ENCODE results near the gene LIMK2. TPM values are rescaled to one million over a fixed set of nuclear protein-coding genes. Genes with fewer than 3 reads are reported as not detected.
"Not testable (repeated sequence)": the region's sequence is repeated elsewhere in the genome, so short reads cannot be mapped to it uniquely, and the experiment has no call there.

Gene LIMK2
- total RNA-seq, 1 donor from 2014 or later: 51.1 TPM

DNA sequence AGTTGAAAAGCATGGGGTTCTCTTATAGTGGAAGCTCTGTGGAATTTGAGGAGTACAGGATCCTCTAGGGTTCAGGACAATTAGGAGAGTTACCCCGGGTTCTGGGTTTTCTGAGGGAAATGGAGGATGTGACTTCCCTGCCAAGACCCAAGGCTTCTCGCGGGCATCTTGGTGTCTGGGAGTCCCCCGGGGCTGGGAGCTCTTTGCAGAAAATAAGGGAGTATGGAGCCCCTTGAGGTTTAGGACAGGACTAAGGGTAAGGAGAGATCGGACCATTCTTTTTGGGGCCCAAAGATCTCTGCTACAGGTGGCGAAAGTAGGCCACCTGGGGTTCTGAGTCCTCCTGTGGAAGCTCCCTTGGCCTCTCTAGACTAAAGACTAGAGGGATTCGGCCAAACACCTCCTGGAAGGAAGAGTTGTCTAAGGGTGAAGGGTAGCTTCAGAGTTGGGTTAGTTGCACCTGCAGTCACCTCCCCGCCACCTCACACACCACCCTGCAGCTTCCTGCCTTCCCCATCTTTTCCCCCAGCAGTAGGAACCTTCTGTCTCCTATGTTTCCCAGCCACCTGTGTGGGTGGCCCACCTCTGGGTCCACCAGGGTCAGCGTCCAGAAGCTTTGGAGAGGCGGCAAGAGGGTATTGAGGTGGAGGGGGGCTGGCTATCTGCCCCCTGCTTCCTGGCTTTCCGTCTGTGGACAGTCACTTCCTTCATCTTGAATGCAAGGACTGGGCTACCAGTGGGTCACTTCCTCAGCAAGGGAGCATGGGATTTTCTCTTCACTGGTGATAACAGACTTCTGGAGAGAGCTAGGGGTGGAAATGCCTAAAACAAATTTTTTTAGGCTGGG lies 908 bp downstream of the LIMK2 start:
- no peak for DNase-seq

DNA sequence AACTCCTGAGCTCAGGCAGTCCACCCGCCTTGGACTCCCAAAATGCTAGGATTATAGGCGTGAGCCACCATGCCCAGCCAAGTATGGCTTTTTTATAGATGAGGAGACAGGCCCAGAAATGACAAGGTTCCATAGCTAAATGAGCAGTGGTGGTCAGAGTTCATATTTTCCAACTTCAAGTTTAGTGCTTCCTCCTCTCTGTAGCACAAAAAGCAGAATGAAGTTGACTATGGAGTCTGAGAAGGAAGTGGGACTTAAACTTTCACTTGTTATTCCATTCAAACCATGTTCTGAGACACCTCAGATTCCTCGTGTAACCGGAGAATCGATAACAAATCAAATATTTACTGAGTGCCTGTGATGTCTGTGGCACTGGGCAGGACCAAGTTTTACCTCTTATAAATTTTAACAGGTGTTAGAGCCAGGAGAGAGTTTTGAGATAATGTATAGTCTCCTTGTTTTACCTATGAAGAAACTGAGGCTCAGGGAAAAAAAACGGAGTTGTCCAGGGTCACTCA lies 3.0 kb downstream of the LIMK2 start:
- no peak for DNase-seq

DNA sequence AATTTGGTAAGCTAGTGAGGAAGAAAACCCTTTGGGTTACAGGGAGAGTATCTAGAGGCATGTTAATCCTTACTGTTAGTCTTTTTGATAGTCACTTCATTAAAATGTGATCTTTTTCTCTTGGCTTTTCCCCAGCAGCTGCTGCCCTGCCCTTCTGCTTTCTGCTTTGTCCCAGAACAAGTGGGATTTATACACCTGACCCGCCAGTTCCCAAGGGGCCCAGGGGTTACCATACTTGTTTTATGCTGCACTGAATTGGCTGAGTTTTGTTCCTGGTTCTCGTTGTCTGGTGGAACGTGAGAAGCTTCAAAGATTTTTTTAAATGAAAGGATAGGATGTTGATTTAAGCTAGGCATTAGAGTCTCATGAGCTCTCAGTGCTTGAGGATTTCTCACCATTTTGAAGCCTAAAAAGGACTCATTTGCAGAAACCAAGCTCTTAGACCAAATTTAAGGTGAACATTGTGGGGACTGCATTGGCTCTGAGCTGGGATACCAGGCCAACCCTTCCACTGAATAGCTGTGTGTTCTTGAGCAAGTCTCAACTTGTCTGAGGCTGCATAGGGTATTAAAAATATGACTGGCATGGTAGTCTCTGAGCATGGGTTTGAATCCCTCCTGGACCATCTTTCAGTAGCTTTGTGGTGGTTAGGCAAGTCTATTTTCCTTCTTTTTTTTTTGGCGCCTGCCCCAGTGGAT lies 6.6 kb downstream of the LIMK2 start:
- DNase-seq: no peak

DNA sequence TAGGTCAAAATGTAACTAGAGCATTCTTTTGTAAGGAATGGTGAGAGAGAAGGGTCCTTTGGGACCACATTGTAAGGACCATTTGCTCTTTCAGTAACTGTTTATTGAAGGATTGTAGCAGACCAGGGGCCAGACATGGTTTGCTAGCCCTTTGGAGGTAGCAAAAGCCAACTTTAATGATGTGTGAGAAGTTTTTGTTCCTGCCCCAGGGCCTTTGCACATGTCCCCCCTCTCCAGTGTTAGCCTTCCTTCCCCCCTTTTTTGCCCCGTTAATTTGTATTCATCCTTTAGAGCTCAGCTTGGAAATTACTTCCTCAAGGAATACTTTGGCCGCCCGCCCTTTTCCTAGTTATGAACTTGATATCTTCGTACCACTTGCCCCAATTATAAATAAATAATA lies 9.0 kb downstream of the LIMK2 start:
- no peak for DNase-seq

DNA sequence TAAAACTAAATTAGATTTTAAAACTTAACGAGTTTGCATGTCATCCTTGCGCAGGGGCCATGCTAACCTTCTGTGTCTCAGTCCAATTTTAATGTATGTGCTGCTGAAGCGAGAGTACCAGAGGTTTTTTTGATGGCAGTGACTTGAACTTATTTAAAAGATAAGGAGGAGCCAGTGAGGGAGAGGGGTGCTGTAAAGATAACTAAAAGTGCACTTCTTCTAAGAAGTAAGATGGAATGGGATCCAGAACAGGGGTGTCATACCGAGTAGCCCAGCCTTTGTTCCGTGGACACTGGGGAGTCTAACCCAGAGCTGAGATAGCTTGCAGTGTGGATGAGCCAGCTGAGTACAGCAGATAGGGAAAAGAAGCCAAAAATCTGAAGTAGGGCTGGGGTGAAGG lies 10.6 kb downstream of the LIMK2 start:
- no peak for DNase-seq

DNA sequence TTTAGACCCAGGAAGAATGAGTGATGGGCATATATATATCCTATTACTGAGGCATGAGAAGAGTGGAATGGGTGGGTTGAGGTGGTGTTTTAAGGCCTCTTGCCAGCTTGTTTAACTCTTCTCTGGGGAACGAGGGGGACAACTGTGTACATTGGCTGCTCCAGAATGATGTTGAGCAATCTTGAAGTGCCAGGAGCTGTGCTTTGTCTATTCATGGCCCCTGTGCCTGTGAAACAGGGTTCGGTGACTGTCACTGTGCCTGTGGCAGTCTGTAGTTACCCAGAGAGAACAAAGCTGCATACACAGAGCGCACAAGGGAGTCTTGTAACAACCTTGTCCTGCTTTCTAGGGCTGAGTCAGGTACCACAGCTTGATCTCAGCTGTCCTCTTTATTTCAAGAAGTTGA lies 11.7 kb downstream of the LIMK2 start:
- DNase-seq: no peak

DNA sequence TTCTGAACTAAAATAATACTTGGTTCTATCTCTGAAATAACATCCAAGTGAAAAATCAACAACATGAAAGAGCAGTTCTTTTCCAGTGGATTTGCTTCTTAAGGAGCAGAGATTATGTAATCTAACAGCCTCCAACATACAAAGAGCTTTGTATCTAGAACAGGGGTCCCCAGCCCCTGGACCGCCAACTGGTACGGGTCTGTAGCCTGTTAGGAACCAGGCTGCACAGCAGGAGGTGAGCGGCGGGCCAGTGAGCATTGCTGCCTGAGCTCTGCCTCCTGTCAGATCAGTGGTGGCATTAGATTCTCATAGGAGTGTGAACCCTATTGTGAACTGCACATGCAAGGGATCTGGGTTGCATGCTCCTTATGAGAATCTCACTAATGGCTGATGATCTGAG lies 12.6 kb downstream of the LIMK2 start:
- DNase-seq: not testable (repeated sequence)

DNA sequence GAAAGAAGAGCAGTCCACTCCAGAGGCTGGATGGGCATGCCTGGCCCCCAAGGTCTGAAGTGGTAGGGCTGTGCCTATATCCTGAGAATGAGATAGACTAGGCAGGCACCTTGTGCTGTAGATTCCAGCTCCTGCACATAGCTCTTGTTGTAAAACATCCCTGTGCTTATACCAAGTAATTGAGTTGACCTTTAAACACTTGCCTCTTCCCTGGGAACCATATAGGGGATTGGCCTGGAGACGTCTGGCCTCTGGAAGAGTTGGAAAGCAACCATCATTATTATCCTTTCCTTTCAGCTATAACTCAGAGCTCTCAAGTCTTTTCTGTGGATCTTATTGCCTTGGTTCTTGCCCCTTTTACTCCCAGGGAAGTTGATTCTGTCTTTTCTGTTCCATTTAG lies 15.1 kb downstream of the LIMK2 start:
- DNase-seq: no peak

DNA sequence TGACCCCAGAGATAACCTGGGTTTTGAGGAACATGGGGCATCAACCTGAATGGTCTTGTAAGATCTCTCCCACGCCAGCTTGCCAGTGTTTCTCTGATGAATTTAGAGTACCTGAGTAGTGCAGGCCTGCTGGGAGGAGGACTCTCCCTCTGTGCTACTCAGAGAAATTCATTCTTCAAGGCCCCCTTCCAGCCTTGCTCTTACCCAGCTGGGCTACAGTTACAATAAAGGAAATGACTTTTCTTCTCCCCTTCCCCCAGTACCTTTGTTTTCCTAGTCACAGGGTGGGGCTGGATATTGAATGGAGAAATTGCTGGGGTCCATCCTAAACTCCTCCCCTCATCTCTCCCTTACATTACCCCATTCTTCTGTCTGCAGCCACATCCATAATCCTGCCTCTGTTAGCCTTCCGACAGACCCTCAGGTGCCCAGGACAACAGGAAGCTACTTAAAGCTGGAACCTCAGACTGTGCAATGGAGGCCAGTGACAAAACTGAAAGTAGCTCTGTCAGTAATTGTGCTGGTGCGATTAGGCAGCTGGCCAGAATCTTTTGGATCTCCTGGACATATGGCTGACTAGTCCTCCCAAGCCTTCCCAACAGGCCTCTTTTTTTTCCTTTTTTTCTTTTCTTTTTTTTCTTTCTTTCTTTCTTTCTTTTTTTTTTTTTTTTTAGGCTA lies 17.4 kb downstream of the LIMK2 start:
- peak; percentile 60 for DNase-seq

DNA sequence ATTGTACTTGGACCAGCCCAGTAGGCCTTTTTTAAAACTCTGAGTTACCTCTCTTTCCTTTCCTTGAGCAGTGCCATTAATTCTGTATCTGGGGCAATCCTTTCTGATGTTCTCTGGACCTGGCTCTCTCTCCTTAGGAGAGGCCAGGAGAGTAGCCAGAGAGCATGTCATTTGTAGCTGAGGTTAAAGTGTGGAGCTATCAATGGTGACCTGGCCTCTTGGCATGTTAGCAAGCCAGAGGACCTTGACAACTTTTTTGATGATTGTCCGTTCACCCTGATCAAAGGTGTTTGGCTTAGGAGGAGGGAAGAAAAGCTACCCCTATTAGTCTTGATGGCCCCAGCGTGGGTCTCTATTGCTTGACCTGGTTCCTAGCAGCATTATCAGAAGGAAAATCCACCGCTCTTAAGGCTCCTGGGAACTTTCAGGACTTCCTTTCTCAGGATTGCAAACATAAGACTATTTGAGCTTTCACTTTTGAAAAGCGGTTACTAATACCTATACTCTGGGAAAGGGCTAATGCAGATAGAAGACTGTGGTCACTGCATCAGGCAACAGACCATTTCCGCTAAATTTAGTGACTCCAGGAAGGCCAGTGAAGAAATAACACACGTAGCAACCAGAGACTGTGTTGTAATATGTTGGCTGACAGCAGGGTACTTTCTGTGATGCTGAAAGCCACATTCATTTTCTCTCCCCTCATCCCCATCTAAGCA lies 18.2 kb downstream of the LIMK2 start:
- no peak for DNase-seq

DNA sequence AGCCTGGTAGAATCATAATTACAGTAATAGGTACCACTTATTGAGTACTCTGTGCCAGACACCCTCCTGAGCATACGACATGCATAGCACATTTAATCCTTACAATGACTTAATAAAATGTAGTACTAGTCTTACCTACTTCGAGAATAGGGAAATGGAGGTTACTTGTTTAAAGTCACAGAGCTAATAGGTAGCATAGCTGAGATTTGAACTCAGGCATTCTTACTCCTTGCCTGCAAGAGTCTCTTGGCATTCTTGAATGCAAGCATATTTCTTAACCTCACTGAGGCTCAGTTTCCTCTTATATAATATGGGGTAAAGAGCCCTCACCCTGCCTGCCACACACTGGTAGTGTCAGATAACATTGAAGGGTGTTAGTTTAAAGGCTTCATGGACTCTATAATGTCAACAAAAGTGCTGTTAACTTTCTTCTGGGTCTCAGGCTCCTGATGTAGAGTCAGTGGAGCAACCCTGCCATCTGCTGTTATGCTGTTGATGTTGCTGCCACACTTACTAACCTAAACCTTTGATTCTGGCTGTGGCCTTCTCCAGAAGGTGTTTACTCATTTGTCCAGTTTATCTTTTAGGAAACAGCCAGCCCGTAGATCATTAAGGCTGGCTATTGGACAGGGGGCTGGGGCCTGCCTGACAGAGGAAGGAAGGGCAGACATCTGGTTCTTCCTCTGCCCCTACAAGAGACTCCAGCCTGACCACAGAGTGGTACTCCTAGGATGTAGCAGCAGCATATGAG lies 18.9 kb downstream of the LIMK2 start:
- DNase-seq: peak; percentile 71

DNA sequence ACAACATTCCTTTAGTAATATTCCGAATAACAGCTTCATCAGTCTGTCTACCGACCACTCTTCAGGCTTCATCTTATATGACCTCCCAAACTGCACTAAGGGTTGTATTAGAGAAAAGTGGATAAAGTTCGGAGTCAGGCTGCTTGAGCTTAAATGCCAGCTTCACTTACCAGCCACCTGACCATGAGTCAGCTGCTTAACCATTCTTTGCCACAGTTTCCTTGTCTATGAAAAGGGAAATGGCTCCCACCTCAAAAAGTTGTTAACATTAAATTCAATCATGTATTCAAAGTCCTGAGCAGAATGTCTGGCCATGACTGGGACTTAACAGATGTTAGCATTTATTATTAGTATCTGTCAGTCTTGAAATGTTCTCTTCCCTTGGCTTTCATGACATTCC lies 20.9 kb downstream of the LIMK2 start:
- DNase-seq: no peak

DNA sequence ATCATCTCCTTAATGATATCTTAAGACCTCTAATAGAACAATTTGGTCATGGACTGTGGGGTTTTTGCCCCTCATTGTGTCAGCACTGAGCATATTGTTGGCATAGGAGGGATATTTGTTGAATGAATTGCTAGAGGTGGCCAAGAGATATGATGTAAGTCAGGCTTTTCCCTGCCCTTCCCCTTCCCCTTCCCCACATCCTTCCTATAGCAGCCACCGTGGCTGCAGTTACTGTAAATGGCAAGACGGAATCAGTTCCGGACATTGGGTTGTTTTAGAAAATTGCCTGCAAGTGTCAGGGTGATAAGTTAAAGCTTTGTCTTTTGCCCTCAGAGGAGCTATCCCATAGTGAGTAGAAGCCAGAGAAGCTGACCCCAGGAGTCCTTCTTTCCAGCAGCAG lies 23.0 kb downstream of the LIMK2 start:
- DNase-seq: no peak

DNA sequence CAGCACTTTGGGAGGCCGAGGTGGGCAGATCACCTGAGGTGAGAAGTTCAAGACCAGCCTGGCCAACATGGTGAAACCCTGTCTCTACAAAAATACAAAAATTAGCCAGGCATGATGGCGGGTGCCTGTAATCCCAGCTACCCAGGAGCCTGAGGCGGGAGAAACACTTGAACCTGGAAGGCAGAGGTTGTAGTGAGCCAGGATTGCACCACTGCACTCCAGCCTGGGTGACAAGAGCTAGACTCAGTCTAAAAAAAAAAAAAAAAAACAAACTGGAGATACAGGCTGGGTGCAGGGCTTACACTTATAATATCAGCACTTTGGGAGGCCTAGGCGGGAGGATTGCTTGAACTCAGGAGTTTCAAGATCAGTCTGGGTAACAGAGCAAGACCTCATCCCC lies 23.9 kb downstream of the LIMK2 start:
- not testable (repeated sequence) for DNase-seq

DNA sequence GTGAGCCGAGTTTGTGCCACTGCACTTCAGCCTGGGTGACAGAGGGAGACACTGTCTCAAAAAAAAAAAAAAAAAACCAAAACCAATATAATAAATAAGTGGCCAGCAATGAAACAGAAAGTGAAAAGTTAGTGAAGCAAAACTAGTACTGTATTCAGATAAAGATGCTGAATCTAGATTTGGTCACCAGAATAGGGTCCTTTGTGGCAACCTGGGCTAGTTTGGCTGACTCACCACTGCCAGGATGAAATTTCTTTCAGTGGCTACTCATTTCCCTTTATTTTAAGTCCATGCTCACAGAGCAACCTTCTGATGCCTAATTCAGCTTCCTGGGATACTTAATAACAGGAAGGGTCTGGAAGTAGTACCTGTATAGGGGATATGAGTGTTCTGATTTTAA lies 26.0 kb downstream of the LIMK2 start:
- no peak for DNase-seq

DNA sequence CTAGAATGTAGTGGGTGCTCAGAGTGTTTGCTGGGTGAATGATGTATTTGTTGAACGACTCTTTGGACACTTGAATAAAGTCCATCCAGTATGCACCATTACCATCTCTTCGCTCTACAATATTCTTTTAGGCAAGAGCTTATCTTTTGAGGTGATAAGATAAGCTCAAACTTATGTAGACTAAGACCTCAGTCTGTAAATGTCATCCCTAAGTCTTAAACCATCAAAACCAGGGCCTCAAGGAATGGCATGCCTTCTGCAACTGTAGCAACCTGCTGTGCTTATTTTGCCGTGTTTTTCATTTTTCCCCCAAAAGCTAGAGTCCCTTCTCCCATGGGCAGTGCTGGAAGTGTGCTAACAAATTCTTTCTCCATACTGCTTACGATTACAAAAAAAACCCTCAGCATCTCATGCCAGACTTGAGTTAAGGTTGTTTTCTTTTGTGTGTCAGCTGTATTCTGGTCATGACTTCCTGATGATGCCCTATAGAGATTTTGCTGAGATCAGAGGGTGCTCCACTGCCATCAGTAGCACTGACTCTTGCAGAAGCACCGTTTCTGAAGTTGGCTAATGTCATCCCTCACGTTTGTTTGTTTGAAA lies 27.8 kb downstream of the LIMK2 start:
- DNase-seq: no peak

DNA sequence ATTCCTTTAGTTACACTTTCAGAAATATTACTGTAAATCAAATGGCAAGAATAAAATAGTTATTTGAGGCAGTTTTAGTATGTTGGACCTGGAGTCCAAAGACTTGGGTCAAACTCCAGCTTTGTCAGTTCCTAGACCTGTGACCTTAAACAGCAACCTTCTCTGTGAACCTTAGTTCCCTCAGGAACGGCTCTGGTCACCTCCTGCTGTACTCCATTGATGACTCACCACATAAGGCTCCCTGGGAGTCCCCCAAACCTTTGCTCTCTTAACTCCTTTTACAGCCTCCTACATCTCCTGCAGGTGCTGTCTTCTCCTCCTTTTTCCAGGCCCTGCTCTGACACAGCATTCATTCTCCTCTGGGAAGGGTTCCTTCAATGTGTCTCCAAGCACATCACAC lies 29.1 kb downstream of the LIMK2 start:
- DNase-seq: no peak

DNA sequence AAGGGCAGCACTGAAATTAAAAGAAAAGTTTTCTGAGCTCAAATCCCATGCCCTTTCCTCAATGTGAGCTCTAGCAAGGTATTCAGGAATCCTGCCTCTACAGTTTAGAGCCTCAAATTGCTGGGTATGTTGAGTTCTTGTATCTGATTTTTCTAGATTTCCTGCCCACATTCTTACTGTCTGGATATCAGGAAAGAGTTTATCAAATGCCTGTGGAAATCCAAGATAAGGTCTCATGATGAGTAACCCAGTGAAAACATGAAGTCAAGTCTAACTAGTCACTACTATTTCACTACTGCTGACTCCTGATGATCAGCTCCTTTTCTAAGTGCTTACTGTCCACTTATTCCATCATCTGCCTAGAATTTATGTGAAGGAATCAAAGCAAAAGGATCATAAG lies 29.8 kb downstream of the LIMK2 start:
- no peak for DNase-seq

DNA sequence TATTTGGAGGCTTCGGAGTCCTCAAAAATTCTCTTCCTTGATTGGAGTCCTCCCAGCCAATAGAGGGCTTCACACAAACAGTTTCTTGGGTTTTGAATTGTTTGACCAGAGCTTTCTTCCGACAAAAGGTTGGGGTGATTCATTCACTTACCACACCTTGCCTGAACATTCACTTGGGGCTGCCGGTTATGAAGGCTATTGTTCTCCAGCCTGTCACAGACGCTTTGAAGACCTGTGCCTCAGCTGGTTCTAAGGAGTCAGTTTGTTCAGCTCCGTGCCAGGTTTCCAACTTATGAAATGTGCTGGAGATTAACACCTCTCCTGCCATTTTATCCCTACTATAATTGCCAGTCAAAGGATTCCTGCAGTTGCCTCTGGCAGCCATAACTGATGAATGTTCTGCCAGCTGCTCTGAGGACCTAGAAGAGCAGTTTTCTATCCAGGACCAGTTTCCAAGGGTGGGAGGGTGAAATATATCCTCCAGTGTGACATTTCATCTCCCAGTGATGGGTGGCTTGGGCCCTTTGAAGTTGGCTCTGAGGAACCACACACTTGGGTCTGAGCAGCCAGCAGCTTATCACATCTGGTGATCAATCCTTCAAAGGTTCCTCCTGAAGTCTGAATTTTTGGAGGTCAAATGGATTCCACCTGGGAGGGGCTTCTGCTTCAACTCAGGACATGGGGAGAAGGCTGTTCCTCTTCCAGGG lies 31.4 kb downstream of the LIMK2 start:
- peak; percentile 53 for DNase-seq

Measured in tongue (tissue), 2 donors.